WI38 (cell line): Measurements from ENCODE around the gene UST.
"Not testable (repeated sequence)": the region's sequence is repeated elsewhere in the genome, so short reads cannot be mapped to it uniquely, and the experiment has no call there.

Source experiments
- H3K4me3 ChIP-seq: 2 replicates; pipeline ENCODE4 v1.5.1; 2011; ENCODE audit warnings: low read depth, mild to moderate bottlenecking, control low read depth, low read length
- TF ChIP-seq, protein P1 (sequence below): IDR thresholded peaks from 2 replicates; pipeline ENCODE4 v1.5.1; 2012; ENCODE audit warnings: low read depth, mild to moderate bottlenecking, control low read depth, low read length

The UST gene

DNA sequence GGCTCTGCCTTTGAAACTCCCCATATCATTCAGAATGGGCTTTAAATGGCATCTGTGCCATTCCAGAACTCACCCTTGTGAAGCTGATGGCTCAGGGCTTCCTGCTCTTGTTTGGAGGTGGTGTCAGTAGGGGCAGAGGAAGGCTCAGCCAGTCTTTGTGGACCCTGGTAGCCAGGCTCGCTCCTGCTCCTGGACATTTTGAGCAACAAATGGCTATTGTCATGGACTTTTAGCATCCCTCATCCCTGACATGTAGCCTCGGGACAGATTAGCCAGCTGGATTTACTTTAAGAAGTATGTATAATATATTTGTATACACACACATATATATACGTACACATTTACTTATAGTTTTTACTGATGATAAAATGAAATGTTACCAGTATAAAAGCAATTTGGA is 104.1 kb downstream of the UST start:
- no peak overlapping the region for H3K4me3 ChIP-seq
- TF ChIP-seq, protein P1, sequence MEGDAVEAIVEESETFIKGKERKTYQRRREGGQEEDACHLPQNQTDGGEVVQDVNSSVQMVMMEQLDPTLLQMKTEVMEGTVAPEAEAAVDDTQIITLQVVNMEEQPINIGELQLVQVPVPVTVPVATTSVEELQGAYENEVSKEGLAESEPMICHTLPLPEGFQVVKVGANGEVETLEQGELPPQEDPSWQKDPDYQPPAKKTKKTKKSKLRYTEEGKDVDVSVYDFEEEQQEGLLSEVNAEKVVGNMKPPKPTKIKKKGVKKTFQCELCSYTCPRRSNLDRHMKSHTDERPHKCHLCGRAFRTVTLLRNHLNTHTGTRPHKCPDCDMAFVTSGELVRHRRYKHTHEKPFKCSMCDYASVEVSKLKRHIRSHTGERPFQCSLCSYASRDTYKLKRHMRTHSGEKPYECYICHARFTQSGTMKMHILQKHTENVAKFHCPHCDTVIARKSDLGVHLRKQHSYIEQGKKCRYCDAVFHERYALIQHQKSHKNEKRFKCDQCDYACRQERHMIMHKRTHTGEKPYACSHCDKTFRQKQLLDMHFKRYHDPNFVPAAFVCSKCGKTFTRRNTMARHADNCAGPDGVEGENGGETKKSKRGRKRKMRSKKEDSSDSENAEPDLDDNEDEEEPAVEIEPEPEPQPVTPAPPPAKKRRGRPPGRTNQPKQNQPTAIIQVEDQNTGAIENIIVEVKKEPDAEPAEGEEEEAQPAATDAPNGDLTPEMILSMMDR, result no peak

DNA sequence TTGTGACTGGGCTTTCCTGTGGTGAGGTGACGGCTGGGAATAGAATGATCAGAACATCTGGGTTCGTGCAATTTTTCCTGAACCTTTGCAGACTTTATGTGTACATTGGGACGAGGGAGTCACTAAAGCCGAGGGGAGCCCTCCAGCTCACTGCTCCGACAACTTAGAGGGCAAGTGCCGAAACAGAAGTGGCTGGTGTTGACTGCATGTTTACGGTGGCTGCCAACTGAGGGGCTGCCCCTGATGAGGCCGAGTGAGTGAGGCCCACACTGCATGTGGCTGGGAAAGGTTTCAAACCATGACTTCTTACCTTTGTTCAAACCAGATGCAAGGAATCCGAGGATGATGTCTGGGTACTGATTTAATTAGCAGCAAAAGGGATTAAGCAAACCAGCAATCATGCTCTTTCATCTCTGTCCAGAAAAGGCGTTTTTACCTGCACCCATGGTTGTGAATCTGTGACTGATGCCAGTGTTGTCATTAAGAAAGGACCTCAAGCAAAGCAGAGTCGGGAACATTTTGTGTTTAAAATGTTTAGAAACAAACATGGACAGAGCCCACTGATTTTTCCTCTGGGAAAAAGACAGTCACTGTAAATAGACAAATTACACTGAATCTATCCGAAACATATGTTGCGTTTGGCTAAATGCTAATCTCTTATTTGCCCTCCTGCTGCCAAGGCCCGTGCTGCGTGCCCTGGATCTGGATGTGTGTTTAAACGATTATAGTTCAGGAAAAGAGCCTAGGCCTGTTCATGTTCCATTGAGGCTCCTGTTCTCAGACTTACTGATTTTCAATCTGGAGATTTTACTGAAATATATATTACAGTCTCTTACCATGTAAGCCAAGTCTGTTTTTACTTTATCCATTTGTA is 105.1 kb downstream of the UST start:
- TF ChIP-seq, protein P1, result no peak
- no peak overlapping the region for H3K4me3 ChIP-seq

DNA sequence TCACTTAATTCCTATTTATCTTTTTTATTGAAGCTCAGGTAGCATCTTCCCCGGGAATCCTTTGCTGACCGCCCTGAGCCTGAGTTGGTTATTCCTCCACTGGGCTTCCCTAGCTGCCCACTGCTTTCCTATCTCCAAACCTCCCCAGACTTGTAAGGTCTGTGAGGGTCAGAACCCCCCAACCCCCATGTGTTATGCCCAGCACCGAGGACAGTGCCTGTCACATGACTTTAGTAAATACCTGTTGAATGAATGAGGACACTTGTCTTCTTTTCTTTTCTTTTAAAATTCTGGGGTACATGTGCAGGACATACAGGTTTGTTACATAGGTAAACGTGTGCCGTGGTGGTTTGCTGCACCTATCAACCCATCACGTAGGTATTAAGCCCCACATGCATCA is 105.9 kb downstream of the UST start:
- TF ChIP-seq, protein P1, result no peak
- no peak overlapping the region for H3K4me3 ChIP-seq

DNA sequence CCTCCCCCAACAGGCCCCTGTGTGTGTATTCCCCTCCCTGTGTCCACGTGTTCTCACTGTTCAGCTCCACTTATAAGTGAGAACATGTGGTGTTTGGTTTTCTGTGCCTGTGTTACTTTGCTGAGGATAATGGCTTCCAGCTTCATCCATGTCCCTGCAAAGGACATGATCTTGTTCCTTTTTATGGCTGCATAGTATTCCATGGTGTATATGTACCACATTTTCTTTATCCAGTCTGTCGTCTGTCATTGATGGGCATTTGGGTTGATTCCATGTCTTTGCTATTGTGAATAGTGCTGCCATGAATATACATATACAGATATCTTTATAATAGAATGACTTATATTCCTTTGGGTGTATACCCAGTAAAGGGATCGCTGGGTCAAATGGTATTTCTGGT is 106.3 kb downstream of the UST start:
- H3K4me3 ChIP-seq, result not testable (repeated sequence)

DNA sequence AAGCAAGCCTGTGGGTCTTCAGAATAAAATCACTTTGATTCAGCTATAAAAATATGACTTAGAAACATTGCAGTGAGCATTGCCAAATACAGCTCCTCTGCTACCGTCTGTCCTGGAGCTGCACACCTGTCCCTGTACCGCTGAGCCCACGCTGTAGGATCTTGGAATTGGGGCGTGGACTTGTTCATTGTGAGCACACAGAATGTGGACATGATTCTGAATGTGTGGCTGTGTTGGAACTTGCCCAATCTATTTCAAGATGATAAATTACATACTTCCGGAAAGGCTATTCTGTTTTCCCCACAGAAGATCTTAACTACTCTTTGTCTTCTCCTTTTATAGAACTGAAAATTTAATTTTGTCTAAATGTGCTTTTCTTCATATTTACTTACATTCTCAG is 107.3 kb downstream of the UST start:
- H3K4me3 ChIP-seq, result no peak overlapping the region
- TF ChIP-seq, protein P1, result no peak

DNA sequence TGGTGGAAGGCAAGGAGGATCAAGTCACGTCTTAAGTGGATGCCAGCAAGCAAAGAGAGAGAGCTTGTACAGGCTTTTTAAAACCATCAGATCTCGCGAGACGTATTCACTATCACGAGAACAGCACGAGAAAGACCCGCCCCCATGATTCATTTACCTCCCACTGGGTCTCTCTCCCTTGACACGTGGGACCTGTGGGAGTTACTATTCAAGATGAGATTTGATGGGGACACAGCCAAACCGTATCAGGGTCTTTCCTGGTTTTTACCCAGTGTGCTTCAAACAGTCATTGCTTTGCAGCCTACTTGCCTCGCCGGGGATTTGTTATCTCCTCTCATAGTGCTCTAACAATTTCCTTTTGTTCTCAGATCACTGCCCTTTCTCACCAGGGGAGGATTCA is 108.2 kb downstream of the UST start:
- TF ChIP-seq, protein P1, result no peak
- H3K4me3 ChIP-seq, result no peak overlapping the region

DNA sequence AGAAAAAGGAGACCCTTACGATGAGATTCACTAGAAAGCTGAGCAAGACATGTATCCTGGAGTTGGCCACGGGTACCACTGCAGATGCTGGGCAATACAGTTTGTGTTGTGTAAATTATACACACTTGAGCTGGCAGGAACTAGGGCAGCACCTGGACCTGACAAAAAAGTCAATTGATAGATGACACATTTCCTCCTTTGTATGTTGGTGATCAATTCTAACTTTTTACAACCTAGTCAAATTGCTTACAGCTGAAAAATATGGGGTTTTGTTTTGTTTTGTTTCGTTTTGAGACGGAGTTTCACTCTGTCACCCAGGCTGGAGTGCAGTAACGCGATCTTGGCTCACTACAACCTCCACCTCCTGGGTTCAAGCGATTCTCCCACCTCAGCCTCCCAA is 108.9 kb downstream of the UST start:
- TF ChIP-seq, protein P1, result no peak
- no peak overlapping the region for H3K4me3 ChIP-seq

DNA sequence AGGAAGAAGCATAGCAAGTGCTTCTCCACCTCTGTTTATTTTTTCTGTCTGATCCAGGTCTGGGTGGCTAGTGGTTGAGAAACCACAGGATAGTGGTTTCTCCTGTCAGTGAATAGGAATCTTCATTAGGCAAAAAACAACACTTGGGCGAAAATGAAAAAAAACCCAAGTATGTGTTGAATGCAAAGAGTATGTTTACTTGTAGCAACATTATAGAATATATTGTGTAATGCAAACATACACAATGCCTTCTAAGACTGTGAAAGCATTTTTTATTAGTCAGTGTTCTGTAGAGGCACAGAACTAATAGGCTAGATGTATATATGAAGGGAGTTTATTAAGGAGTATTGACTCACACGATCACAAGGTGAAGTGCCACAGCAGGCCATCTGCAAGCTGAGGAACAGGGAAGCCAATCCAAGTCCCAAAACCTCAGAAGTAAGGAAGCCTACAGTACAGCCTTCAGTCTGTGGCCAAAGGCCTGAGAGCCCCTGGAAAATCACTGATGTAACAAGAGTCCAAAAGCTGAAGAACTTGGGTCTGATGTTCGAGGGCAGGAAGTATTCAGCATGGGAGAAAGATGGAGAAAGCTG is 111.1 kb downstream of the UST start:
- TF ChIP-seq, protein P1, result no peak
- no peak overlapping the region for H3K4me3 ChIP-seq

DNA sequence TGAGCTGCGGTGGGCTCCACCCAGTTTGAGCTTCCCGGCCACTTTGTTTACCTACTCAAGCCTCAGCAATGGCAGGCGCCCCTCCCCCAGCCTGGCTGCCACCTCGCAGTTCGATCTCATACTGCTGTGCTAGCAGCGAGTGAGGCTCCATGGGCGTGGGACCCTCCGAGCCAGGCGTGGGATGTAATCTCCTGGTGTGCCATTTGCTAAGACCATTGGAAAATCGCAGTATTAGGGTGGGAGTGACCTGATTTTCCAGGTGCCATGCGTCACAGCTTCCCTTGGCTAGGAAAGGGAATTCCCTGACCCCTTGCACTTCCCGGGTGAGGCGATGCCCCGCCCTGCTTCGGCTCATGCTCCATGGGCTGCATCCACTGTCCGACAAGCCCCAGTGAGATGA is 117.3 kb downstream of the UST start:
- H3K4me3 ChIP-seq, result not testable (repeated sequence)
